Activated B cell treated with CpG ODN at 0.5 μM for 24 hours (primary cell): Measurements from ENCODE around the gene SLC38A3. TPM values are rescaled to one million over a fixed set of nuclear protein-coding genes. Genes with fewer than 3 reads are reported as not detected.

Experiments used
- ATAC-seq: fragments of 200-7000 bp; cut with Tn5 transposase; one replicate; pipeline ENCODE4 v1.10.0; 2021; ENCODE audit warnings: low read depth, mild to moderate bottlenecking, moderate library complexity
- CTCF ChIA-PET: fragments of 350-600 bp; sonication (Branson Sonifier 250); formaldehyde crosslinking; loops from one replicate; lab custom pipeline; 2021; ENCODE audit warnings: antibody characterized with exemption; lab: Charles Lee
- POLR2A ChIA-PET: fragments of 350-600 bp; sonication (Branson Sonifier 250); formaldehyde crosslinking; loops from one replicate; lab custom pipeline; 2021; ENCODE audit warnings: antibody characterized with exemption; lab: Charles Lee
- DNase-seq: peaks from one replicate; pipeline ENCODE4 v3.0.0; 2022
- H3K27ac Mint-ChIP-seq: one replicate; pipeline ENCODE4 v1.8.0; 2020; ENCODE audit warnings: mixed read lengths
- H3K27me3 Mint-ChIP-seq: one replicate; pipeline ENCODE4 v1.8.0; 2021; ENCODE audit warnings: mixed read lengths
- H3K36me3 Mint-ChIP-seq: one replicate; pipeline ENCODE4 v1.8.0; 2021; ENCODE audit warnings: low read depth, mixed read lengths
- H3K4me1 Mint-ChIP-seq: one replicate; pipeline ENCODE4 v1.8.0; 2021; ENCODE audit warnings: mixed read lengths
- H3K4me3 Mint-ChIP-seq: one replicate; pipeline ENCODE4 v1.8.0; 2020; ENCODE audit warnings: mild to moderate bottlenecking, mixed read lengths
- H3K9me3 Mint-ChIP-seq: one replicate; pipeline ENCODE4 v1.8.0; 2020; ENCODE audit warnings: mixed read lengths
- CTCF ChIP-seq: fragments of 200-600 bp; IDR thresholded peaks from one replicate; pipeline ENCODE4 v1.8.0; 2022; ENCODE audit warnings: antibody characterized with exemption, mild to moderate bottlenecking
- intact Hi-C: fragments of 100-400 bp; cut with micrococcal nuclease; formaldehyde crosslinking; loops from one replicate; pipeline ENCODE4 v1.15.1; 2024
- total RNA-seq: library from RNA; stranded (reverse); gene quantifications from 2 replicates; pipeline ENCODE4 v1.2.3, GENCODE V29; 2022

The SLC38A3 gene
- total RNA-seq, 1 donor from 2014 or later: not detected

GRCh38 chr3:50269460-50269859 is 64.4 kb downstream of the SLC38A3 start:
- POLR2A ChIA-PET: no interaction called here

GRCh38 chr3:50269977-50270413 is 64.9 kb downstream of the SLC38A3 start:
- peaks cover 15% of the 10 kb centered on the region for H3K4me1 Mint-ChIP-seq
- no peak for TF ChIP-seq CTCF
- no peaks in the 10 kb centered on the region for H3K9me3 Mint-ChIP-seq
- intact Hi-C loops: no loop called here
- no peak overlapping the region for H3K27ac Mint-ChIP-seq
- ATAC-seq: no peak
- peaks cover 29% of the 10 kb centered on the region for H3K27me3 Mint-ChIP-seq
- H3K36me3 Mint-ChIP-seq: no peaks in the 10 kb centered on the region
- POLR2A ChIA-PET: no interaction called here
- no peak for DNase-seq
- no peak overlapping the region for H3K4me3 Mint-ChIP-seq
- CTCF ChIA-PET: no interaction called here

More at GRCh38 chr3:50269460-50269859, 64.4 kb downstream of the SLC38A3 start:
- no peak for DNase-seq
- H3K4me3 Mint-ChIP-seq: no peak overlapping the region
- intact Hi-C loops: no loop called here
- no peaks in the 10 kb centered on the region for H3K36me3 Mint-ChIP-seq
- peaks cover 13% of the 10 kb centered on the region for H3K4me1 Mint-ChIP-seq
- H3K27me3 Mint-ChIP-seq: peaks cover 27% of the 10 kb centered on the region
- CTCF ChIA-PET: no interaction called here
- TF ChIP-seq CTCF: no peak
- no peak overlapping the region for H3K27ac Mint-ChIP-seq
- ATAC-seq: no peak
- H3K9me3 Mint-ChIP-seq: no peaks in the 10 kb centered on the region

- POLR2A ChIA-PET: no interaction called here
Observed at GRCh38 chr3:50270422-50271224, 65.6 kb downstream of the SLC38A3 start.

More at GRCh38 chr3:50270422-50271224, 65.6 kb downstream of the SLC38A3 start:
- DNase-seq (no peak), ATAC-seq (no peak)
- Mint-ChIP-seq H3K4me3 (no peak overlapping the region), H3K9me3 (no peaks in the 10 kb centered on the region), H3K36me3 (no peaks in the 10 kb centered on the region), H3K4me1 (peaks cover 21% of the 10 kb centered on the region), H3K27me3 (peaks cover 33% of the 10 kb centered on the region), H3K27ac (no peak overlapping the region)
- CTCF ChIA-PET: interaction anchor here (2.2 to 2.9 kb wide), 2 partner anchors 44 to 76 kb away, joined by 6 to 16 read pairs; no protein-coding TSS in a partner anchor
- intact Hi-C loops: no loop called here
- TF ChIP-seq CTCF: no peak

Other genes with a start within 250 kb of the SLC38A3 start
- gene RBM5, start 116.4 kb upstream of the SLC38A3 start, total RNA-seq: 261 and 316 TPM in 2 replicates
- 0.34 TPM in 1 of 2 replicates, not detected in the other for gene SEMA3F, start 49.9 kb upstream of the SLC38A3 start, total RNA-seq
- gene GNAT1, start 13.7 kb upstream of the SLC38A3 start, total RNA-seq: not detected in 2 replicates
- gene GNAI2, start 30.9 kb downstream of the SLC38A3 start, total RNA-seq: 281 and 295 TPM in 2 replicates
- gene SEMA3B, start 63.9 kb downstream of the SLC38A3 start, total RNA-seq: 0.15 TPM in 1 of 2 replicates, not detected in the other
- gene LSMEM2, start 73.8 kb downstream of the SLC38A3 start, total RNA-seq: not detected in 2 replicates
- 92.2 and 105 TPM in 2 replicates for gene IFRD2, start 87.2 kb downstream of the SLC38A3 start, total RNA-seq
- 2.0 and 2.5 TPM in 2 replicates for gene HYAL3, start 94.1 kb downstream of the SLC38A3 start, total RNA-seq
- gene NAA80, start 94.1 kb downstream of the SLC38A3 start, total RNA-seq: 23.9 and 24.8 TPM in 2 replicates
- gene HYAL1, start 98.3 kb downstream of the SLC38A3 start, total RNA-seq: 0.47 and 0.73 TPM in 2 replicates
- gene HYAL2, start 117.5 kb downstream of the SLC38A3 start, total RNA-seq: 4.2 and 4.4 TPM in 2 replicates
- 32.2 and 33.4 TPM in 2 replicates for gene TUSC2, start 123.0 kb downstream of the SLC38A3 start, total RNA-seq
- gene RASSF1, start 135.6 kb downstream of the SLC38A3 start, total RNA-seq: 34.0 and 38.0 TPM in 2 replicates
- 0.61 and 0.64 TPM in 2 replicates for gene ZMYND10, start 140.5 kb downstream of the SLC38A3 start, total RNA-seq
- 23.6 and 26.4 TPM in 2 replicates for gene NPRL2, start 145.5 kb downstream of the SLC38A3 start, total RNA-seq
- gene CYB561D2, start 145.6 kb downstream of the SLC38A3 start, total RNA-seq: 22.9 and 26.0 TPM in 2 replicates
- gene TMEM115, start 154.2 kb downstream of the SLC38A3 start, total RNA-seq: 18.7 and 19.6 TPM in 2 replicates